ENCODE data around the gene OR6B2.

DNA sequence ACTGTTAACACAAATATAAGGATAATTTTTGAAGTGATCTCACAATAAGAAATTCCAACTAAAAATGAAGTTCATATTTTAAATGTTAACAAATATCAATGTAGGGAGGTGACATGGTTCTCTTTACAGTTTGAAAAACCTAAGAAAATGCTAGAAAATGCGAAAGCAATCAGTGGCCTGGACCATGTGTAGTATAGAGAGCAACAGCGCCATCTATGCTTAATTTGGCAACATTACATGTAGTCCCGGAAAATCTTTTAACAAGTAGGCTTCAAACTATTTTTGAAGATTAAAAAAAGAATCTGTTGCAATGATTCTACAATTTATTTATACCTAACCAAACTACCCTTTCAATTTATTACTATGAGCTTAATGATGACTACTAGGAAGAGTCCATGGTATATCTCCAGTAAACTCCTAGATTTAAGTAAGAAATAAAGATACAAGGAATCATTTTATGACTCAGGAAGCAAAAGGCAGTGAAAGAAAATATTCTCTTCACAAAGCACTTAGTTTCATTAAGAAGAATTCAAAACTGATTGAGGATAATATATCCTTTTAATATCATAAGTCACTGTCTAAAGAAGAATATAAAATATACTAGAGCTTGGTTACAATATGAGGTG, 38.4 kb downstream of the OR6B2 start:
- TF ChIP-seq CTCF (conservative IDR thresholded peaks at IDR 0.05; ENCODE audit: low read depth, low read length) (peak; percentile 84), EZH2 (IDR thresholded peaks at IDR 0.05; ENCODE audit: borderline replicate concordance, low read depth, low read length, poor library complexity, severe bottlenecking) (no peak)
